GM19023 (cell line): ENCODE results near the gene SLPI.

ENCODE experiments used
- ATAC-seq: cut with Tn5 transposase; IDR thresholded peaks from one replicate; pipeline ENCODE4 v1.9.1; 2021; ENCODE audit warnings: mild to moderate bottlenecking, moderate library complexity; ENCODE audit not compliant: unreplicated experiment

Gene SLPI

GRCh38 chr20:45254383-45255262 is at the start of gene SLPI:
Gene SLPI, minus strand, starts transcription at chr20:45254564. Its CDS starts 21 bp downstream, at chr20:45254543.
- ATAC-seq, result no peak

- no peak for ATAC-seq
Observed at GRCh38 chr20:45303586-45304463, 49.5 kb upstream of the SLPI start.

GRCh38 chr20:45301824-45302271 is 47.5 kb upstream of the SLPI start:
- ATAC-seq, result no peak

- ATAC-seq, result no peak
Observed at GRCh38 chr20:45300961-45301360, 46.6 kb upstream of the SLPI start.

GRCh38 chr20:45299786-45300185 is 45.4 kb upstream of the SLPI start:
- no peak for ATAC-seq

GRCh38 chr20:45297786-45298497 is 43.6 kb upstream of the SLPI start:
- ATAC-seq, result no peak

GRCh38 chr20:45294659-45295058 is 40.3 kb upstream of the SLPI start:
- ATAC-seq, result no peak

GRCh38 chr20:45294003-45294368 is 39.6 kb upstream of the SLPI start:
- no peak for ATAC-seq

GRCh38 chr20:45293041-45294002 is 39.0 kb upstream of the SLPI start:
- ATAC-seq, result no peak

- ATAC-seq, result no peak
Observed at GRCh38 chr20:45292343-45292742, 38.0 kb upstream of the SLPI start.

- ATAC-seq, result no peak
Observed at GRCh38 chr20:45291526-45291925, 37.2 kb upstream of the SLPI start.

GRCh38 chr20:45290677-45291355 is 36.5 kb upstream of the SLPI start:
- no peak for ATAC-seq

GRCh38 chr20:45289942-45290676 is 35.7 kb upstream of the SLPI start:
- no peak for ATAC-seq

GRCh38 chr20:45288860-45289259 is 34.5 kb upstream of the SLPI start:
- ATAC-seq, result no peak

- no peak for ATAC-seq
Observed at GRCh38 chr20:45288376-45288775, 34.0 kb upstream of the SLPI start.

GRCh38 chr20:45283551-45284057 is 29.2 kb upstream of the SLPI start:
- ATAC-seq, result no peak

- ATAC-seq, result no peak
Observed at GRCh38 chr20:45282700-45283550, 28.6 kb upstream of the SLPI start.

GRCh38 chr20:45279992-45280391 is 25.6 kb upstream of the SLPI start:
- no peak for ATAC-seq
